Stimulated activated CD4-positive, alpha-beta T cell treated with anti-CD3 and anti-CD28 coated beads, Interleukin-4, amount 100 ng/mL, for 48 hours (primary cell): ENCODE data around the gene TCEANC2.
"Not testable (repeated sequence)": the region's sequence is repeated elsewhere in the genome, so short reads cannot be mapped to it uniquely, and the experiment has no call there.

Source experiments
- DNase-seq, 2 donors: peaks; one replicate each; pipeline ENCODE4 v3.0.0-alpha.2; 2020; ENCODE audit warnings: low read depth in 2 of 2

TCEANC2 gene

DNA sequence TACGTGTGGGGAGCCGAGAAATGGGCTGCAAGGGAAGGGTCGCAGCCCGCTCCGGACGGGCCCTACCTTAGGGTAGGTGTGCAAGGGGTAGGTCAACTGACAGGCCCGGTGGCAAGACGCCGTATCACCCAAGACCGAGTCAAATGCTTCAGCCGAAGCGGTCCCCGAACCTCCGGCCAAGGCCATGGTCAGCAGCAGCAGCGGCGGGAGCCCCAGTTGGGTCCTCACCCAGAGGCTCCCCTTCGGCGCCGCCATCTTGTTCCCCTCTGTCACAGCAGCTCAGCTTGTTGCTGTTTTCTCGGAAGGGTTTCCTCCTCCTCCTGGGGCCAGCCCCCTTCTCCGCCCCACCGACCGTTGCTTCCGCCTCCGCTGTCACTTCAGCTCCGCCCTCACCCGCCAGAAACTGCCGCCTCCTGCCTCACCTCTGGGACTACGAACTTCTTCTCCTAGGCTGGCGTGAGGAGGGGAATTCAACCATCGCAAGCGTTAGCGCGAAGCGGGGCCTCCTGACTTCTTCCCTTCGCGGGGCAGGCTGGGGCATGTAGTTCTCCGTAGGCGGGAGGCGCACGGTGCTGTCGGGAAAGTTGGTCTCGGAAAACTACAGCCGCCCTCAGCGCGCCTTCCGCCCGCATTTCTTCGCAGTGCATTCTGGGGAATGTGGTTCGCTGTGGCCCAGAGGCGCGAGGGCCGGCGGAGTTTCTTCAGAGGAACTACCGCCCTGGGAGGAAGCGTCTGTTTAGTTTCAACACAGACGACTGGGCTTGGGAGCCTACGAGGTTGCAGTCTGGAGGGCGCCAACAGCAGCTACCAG, at the start of gene TCEANC2, which contains the start of gene TMEM59:
TCEANC2 (plus strand) TSS at position 675 of the 811 bp plus-strand sequence. CDS start 815 bp downstream, outside the sequence.
TMEM59 (minus strand) TSS at position 271 of the 811 bp plus-strand sequence; CDS start at position 255, 16 bp downstream.
- peak; percentile 93 to 96 for DNase-seq

DNA sequence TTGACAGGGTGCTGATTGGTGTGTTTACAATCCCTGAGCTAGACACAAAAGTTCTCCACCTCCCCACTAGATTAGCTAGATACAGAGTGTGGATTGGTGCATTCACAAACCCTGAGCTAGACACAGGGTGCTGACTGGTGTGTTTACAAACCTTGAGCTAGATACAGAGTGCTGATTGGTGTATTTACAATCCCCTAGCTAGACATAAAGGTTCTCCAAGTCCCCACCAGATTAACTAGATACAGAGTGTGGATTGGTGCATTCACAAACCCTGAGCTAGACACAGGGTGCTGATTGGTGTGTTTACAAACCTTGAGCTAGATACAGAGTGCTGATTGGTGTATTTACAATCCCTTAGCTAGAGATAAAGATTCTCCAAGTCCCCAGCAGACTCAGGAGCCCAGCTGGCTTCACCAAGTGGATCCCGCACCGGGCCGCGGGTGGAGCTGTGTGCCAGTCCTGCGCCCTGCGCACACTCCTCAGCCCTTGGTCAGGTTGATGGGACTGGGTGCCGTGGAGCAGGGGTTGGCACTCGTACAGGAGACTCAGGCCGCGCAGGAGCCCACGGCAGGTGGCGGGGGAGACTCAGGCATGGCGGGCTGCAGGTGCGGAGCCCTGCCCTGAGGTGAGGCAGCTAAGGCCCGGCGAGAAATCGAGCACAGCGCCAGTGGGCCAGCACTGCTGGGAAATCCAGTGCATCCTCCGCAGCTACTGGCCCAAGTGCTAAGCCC, 49.5 kb upstream of the TCEANC2 start:
- not testable (repeated sequence) for DNase-seq

GRCh38 chr1:54004481-54005049, 48.8 kb upstream of the TCEANC2 start:
- DNase-seq: no peak

DNA sequence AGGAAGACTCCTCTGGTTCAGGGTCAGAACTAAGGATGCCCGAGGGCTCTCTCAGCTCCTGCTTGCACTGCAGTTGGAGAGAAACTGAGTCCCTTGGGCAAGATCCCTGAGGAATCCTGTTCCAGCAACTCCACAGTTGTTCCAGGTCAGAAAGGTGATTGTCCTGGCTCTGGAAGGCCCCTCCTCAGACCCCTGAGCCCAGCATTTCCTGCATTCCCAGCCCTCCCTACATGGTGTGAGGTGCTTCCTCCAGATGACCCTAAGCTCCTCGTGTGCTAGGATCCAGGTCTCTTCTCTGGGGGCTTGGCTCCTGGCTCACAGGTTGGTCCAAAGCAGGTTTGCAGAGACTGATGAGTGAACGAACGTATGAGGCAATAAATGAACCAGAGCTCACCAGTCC, 46.9 kb upstream of the TCEANC2 start:
- no peak for DNase-seq

DNA sequence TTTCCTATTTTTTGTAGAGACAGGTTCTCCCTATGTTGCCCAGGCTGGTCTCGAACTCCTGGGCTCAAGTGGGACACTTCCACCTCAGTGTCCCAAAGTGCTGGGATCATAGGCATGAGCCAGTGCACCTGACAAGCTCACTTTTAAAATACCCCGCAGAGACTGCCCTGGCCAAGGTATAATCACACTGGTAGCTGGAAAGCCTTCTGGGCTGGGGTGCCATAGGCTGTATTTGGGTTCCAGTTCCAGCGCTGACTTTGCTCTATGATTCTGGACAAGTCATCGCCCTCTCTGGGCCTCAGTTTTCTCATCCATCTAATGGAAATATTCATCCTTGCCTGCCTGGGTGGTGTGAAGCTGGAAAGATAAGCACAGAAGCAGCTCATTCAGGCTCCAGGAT, 45.8 kb upstream of the TCEANC2 start:
- DNase-seq: no peak

- no peak for DNase-seq
Measured at GRCh38 chr1:54008876-54009275, 44.5 kb upstream of the TCEANC2 start.

DNA sequence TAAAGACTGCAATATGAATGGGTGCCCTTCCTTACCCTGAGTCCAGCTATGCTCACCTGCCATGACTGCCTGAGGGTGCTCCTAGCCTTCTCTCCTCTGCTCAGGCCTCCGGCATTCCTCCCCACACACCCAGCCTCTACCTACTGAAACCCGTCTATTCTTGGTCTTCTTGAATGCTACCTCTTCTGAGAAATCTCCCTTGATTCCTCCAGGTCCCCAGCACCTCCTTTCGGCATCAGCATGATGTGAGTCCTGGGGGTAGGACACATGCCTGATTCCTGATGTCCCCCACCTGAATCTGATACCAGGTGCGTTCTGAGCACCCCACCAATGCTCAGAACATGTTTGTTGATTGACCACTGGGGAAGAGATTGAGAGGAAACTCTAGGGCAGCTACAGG, 44.0 kb upstream of the TCEANC2 start:
- no peak for DNase-seq

DNA sequence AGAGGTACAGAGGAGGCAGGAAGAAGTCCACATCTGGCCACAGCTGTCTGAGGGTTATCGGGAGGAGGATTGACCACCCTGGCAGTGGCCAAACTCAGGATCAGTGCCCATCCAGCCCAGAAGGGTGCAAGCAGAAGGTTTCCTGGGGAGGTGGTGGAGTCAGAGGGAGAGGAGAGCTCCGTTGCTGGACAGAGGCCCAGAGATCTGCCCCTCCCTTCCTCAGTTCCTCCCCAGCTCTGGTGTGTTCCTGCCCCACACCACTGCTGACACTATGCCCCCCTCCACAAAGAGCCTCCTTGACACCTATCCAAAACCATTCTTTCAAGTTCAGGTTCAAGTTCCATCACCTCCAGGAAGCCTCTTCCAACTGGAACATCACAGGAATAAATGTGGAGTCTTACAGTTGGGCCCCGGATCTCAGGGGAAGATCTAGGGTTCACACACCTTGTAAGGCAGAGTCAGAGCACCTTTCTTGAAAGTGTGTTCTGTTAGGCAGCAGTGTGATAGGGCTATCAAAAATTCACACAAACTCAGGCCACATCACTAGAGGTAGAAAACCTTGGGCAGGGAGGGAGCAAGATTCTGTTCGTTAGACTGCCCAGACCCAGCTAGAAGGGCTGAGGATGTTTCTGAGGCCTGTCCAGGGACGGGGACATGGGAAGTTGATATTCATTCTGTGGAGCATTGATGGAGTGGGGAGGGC, 42.8 kb upstream of the TCEANC2 start:
- DNase-seq: no peak

- DNase-seq: no peak
Measured at GRCh38 chr1:54011316-54012007, 41.9 kb upstream of the TCEANC2 start.

- DNase-seq: no peak
Measured at GRCh38 chr1:54012008-54012325, 41.4 kb upstream of the TCEANC2 start.

DNA sequence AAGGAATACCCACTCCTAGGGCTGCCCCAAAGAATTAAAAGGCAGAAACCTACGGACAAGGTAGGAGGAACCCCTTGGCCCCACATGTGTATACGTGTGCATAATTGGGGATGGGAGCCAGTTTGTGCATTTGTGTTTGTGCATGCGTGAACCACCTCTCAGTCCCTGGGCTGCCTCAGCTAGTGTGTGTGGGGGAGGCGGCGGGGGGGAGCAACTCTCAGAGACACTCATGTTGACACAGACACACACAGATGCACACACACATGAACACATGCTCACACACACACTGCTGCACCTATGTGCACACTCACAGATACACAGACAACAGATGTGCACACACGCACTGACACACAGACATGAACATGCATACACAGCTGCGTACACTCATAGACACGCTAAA, 40.5 kb upstream of the TCEANC2 start:
- no peak for DNase-seq

- no peak for DNase-seq
Measured at GRCh38 chr1:54013393-54014008, 39.9 kb upstream of the TCEANC2 start.

DNA sequence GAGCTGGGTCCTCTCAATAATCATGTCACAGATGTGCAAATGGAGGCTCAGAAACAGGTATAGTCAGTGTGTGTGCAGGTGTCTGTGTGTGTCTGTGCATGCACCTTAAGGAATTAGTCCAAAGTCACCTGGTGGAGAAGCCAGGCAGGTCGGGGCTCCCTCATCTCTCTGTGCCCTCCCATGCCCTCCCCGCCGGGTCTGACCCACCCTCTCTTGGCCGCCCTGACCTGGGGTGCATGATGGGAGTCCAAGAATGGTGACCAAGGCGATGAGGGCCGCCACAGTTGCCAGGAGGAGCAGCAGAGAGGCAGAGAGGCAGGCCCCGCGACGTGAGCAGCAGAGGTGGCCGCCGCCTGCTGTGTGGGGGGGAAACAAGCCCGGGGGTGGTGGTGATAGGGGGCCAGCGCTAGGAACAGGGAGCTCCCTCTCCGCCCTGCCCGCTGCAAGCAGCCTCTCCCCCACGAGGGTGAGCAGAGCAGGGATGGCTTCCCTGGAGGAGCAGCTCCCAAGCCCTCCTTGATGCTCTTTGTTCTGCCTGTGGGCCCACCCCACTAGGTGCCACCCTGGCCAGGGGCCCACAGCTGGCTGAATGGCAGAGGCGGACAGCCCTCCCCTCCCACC, 39.3 kb upstream of the TCEANC2 start:
- no peak for DNase-seq

- DNase-seq: no peak
Measured at GRCh38 chr1:54016343-54017282, 36.8 kb upstream of the TCEANC2 start.

- no peak for DNase-seq
Measured at GRCh38 chr1:54017979-54018378, 35.4 kb upstream of the TCEANC2 start, which contains the start of gene LDLRAD1. LDLRAD1 (minus strand) TSS chr1:54018186; CDS start chr1:54018112, 74 bp downstream.

- no peak for DNase-seq
Measured at GRCh38 chr1:54018635-54019034, 34.8 kb upstream of the TCEANC2 start.

GRCh38 chr1:54019562-54020176, 33.7 kb upstream of the TCEANC2 start:
- DNase-seq: not testable (repeated sequence)

- no peak for DNase-seq
Measured at GRCh38 chr1:54024358-54024757, 29.1 kb upstream of the TCEANC2 start.

GRCh38 chr1:54024811-54025210, 28.6 kb upstream of the TCEANC2 start:
- not testable (repeated sequence) for DNase-seq
